Stimulated activated CD4-positive, alpha-beta T cell treated with anti-CD3 and anti-CD28 coated beads, Interleukin-4, amount 100 ng/mL, for 1 hour (primary cell): ENCODE data around the gene SPON1.
"Not testable (repeated sequence)": the region's sequence is repeated elsewhere in the genome, so short reads cannot be mapped to it uniquely, and the experiment has no call there.

Experiments
- DNase-seq: peaks from one replicate; pipeline ENCODE4 v3.0.0-alpha.2; 2020

The SPON1 gene

DNA sequence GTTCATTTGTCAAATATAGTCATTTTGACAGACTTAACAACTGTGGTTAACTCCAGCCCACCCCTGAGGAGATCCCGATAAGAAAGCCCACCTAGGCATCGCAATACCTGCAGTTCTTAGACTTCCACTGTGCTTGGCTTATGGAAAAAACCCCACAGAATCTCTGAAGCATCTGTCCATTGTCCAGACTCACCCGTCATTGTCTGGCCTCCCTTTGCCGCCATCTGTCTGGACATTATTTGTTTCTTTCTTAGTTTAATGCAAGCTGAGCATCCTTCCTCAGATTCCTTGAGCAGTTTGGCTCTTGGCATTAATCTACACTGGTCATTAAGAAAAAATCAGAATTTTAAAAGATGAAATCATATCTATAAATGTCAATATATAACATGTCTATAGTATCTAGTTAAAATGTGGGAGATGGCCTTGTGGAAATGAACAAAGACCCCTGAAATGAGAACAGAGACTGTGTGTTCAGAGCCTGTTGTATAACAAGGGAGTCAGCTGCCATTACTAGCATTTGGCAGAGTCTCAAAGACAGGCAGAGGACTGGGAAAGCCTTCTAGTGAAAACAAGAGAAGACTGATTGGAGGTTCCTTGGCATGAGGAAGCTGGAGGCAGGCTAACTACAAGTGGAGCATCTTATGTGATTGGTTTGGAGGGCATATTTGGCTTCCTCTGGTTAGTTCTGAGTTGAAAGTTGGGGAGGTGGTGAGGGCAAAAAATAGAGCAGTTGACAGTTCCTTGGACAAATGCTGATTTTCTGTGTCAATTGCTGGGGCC lies 80.4 kb downstream of the SPON1 start:
- DNase-seq: no peak

DNA sequence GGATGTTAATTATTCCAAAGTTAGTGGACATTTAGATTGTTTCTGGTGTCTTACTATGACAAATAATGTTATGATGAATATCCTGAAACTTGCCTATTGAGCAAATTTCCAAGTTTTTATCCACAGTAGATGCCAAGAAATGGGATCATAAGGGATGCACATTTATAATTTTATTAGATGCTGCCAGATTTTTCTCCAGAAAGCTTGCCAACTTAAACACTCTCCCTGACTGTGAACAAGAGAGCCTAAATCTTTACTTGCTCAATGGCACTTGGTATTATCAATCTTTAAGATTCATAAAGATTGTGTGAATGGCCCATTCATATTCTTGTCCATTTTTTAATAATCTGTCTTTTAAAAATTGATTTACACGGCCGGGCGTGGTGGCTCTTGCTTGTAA lies 82.4 kb downstream of the SPON1 start:
- DNase-seq: no peak

DNA sequence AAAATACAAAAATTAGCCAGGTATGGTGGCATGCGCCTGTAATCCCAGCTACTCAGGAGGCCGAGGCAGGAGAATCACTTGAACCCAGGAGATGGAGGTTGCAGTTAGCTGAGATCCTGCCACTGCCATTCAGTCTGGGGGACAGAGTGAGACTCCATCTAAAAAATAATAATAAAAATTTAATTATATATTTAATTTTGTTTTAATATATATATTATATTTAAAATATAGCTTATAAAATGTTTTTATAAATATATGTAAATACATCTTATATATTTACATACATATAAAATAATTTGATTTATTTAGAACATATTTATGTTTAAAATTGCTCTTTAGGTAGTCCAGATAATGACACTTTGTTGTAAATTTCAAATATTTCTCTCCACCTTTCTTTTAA lies 82.9 kb downstream of the SPON1 start:
- DNase-seq: no peak

DNA sequence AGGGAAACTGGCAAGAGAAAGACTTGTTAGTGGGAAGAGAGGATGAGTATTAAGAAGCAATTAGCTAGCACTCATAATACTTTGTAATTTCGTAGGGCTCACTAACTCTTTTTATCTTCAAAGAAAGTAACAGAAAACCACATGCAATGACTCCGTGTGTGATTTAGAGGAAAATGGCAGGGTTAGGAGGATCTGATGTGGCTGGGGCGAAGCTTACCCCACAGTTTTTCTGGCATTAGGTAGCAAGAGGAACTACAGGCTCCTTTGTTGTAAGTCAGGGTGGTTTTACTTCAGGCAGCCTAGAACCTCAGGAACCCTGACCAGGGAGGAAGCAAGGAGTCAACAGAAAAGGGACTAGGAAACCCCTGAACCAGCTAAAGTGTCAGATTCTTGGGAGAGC lies 89.7 kb downstream of the SPON1 start:
- no peak for DNase-seq

DNA sequence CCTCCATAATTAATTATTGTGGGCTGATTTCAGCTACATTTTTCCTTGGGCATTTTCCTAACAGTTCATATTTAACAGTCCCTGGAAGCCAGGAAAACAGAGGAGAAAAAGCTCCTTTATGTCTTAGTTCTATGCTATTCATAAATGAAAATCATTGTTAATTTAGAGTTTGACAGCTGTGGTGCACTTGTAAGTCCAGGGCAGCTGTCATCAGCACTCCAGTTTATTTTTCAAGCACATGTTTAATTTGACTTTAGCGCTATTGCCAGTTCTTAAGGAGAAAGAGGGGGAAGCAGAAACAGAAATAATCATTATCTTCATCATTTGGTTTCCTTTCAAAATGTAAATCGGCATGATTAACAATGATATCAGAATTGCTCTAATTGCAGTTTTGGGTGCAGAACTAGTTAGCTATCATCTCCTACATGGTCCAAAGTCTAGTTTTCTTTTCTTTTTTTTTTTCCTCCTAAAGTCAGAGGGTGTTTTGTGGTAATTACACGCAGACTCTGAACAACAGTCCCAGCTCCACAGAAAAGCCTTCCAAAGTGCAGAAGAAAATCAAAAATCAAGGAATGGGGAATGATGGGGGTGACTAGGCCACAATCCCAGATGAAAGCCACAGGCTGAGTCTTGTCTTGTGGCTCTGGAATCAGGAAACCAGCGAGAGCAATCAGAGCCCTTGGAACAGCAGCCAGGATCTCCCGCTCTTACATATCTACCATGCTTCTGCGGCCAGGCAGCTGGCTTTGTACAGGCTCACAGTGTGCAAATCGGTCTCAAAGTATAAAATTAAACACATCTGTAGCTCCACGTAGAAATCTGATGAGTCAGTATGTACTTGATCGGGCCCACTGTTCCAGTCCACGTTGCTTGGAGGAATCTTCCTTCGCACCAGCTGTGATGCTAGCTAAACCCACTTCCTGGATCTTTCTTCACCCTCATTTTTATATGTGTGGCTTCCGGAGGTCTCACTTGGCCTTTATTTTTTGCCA lies 91.9 kb downstream of the SPON1 start:
- no peak for DNase-seq

DNA sequence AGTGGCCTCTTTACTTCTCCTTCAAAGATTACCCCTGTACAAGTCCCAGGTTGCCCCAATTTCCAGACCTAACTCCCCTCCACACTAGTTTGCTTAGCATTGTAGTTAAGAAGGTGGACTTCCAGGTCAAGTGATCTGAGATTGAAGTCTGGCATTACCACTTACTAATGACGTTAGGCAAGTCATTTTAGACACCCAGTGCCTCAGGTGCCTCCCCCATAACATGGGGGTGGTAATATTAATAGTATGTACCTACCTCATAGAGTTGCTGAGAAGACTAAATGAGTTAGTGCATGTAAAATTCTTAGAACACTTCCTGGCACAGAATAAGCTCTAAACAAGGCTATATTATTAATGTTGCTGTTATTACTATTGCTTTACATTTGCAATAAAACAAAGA lies 93.4 kb downstream of the SPON1 start:
- DNase-seq: no peak

DNA sequence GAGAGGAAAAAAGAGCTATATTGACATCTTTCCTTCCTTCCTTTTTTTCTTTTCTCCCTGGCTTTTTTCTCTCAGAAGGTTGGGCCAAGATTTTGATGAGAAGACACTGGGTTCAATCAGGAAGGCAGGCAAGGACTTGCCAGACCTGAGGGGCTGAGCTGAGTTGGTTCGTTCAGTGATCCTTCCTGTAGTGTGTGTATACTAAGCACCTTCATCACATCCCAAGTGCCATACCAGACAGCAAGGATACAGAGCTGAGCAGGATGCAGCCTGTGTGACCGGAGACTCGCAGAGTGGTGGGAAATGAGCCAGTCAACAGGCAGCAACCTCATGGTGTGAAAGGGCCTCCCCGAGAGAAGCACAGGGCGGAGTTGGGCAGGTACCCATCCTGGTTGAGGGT lies 95.5 kb downstream of the SPON1 start:
- DNase-seq: no peak

DNA sequence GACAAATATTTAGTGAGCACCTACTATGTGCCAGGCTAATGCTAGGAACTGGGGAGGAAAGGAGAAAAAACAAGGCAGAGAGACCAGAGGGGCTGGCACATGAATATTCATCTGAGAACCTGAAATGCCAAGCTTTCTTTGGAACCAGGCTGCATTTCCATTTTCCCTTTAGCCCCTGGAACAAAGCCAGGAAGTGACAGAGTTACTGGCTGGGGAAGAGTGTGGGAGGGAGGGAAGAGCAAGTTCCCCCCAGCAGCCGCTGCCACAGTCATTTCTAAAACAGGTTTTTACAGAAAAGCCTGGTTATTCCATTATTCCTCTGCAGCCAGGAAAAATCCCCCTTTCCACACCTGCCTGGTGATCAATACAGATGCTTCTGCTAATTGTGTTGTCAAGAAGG lies 97.0 kb downstream of the SPON1 start:
- DNase-seq: no peak

DNA sequence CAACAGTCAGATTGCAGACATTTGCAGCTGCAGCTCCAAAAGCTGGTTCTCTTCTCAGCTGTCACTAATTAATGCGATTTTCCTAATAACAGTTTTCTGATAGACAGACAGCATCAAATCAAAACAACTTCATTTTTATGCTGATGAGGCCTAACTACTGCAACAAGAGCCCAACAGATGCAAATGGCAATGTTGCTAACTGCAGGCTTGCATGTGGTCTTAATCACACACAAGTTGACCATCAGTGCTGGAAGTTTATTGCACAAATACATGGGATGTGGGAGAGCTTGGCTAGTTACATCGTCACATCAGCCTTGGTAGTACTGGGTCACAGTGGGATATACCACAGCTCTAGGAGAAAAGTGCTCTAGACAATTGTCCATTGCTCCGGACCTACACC lies 99.2 kb downstream of the SPON1 start:
- DNase-seq: no peak

DNA sequence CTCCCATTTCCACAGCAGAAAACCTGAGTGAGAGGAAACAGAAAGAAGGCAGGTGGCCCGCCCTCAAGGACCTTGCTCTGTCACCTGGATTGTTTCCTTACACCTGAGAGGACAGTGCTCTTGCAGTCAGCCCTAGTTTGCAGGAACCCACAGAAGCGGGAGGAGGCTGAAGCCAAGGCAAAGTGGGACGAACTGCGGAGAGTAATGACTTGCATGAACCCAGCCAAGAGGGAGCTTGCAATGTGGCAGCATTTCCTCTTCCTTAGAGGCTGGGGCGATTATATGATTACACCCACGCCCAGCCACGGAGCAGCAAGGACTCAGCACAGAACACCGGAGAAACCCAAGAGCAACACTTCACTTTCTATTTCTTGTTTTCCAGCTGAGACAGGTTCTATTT lies 102.6 kb downstream of the SPON1 start:
- peak; percentile 17 for DNase-seq

DNA sequence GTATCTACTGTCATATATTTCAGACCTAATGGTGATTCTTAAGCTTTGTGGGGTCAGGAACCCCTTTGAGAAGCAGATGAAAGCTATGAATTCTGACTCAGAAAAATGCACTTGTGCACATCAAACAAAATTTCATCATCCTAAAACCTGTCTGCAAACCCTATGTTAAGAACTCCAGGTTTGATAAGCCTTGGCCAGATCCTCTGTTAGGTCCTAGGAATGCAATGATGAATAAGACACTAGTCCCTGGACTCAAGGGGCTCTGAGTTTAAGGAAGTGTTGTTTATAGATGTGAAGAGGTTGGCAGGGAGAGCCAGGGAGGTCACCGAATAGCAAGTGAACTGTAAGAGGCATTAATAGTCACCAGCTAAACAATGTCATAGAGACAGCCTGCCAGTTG lies 103.2 kb downstream of the SPON1 start:
- no peak for DNase-seq

DNA sequence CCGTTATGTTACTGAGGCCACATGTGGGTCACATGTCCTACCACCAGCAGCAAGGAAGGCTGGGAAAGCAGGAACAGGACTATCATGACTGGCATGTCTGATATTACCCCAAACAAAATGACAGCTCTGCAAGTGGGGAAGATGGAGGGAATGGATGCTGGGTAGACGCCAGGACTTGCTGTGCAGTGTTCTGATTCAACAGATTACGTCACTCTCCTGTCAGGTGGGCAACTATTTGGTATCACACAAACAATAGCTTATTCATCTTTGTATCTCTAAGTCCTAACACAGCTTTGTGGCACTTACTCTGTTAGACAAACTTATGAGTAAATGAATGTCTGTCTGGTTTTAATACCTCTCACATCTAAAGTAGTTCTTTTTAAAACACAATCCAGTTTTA lies 105.2 kb downstream of the SPON1 start:
- DNase-seq: no peak

DNA sequence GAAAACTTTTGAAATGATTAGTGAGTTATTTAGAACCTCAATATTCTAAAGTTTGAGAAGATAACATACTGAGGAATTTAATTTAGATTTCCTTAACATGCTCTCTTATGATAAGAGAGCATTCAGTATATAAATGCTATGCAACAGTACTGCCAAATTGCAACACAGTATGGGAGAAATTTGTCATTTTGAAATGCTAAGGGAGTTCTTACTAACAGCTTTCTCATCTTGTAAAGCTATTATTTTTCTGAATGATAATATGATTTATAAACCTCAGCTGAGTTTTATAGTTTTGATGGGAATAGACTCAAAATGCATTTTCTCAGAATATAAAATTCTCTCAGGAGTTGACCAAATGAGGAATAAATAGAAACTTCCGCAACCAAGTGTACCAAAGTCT lies 108.4 kb downstream of the SPON1 start:
- DNase-seq: no peak

DNA sequence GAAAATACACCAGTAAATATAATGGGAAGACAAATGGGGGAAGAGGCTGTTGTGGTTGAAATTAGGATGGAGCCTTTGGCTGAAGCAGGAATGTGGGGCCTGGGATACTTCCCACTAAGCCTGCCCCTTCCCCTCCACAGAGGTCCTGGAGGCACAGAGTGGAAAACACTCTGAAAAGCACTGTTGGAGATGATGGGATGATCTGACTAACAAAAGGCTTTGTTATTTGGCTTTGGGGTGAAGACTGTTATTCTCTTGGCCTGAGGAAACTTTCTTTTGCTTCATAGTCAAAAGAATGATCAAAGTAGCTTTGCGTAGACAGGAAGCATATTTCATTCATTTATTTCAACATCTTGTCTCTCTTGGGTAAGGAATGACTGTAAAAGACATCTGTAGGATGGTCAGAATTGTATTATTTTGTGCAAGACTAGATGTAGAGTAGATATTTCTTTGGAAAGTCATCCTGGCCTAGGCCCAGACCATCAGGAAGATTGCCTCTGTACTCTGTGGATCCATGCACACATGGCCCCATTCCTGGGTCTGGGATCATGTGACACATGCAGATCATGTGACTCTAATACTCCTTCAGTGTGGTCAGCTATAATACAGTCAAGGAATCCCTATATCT lies 111.4 kb downstream of the SPON1 start:
- DNase-seq: no peak

DNA sequence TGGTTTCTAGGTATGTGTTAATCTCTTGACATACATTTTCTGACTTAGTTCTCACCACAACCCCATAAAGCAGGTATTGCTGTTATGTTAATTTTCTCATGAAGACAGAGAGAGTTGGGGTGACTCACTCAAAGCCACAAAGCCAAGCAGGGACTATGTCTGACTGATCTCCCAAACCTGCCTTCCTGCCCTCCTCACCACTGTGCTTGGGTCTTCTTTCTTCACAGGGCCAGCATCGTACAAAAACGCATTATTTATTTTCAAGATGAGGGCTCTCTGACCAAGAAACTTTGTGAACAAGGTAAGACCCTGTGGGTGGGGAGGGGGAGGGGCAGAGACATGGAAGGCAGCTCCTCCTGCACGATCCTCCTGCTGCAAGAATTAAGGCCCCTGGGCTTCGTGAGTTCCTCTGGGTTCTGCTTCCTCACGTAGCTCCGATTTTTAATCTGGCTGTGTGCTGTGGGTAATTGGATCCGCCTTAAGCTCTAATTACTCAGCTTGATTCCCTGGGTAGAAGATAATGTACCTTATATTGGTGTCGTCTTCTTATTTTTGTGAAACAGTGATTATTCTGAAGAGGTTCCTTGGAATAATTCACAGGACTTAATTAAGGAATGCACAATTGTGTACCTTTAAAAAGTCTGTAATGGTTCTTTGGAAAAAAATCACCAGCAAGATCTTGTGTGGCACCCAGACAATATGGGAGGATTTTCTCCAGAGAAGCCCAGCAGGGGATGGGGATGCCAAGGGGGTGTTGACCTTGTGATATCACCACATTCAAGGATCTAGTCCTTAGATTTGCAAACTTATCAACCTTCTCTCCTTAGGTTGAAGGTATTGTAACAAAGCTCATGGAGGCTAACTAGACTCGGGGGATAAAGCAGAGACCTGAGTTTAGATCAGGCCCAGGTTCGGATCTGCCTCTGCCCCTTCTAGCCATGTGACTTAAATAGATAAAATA lies 112.9 kb downstream of the SPON1 start:
- peak; percentile 39 for DNase-seq

DNA sequence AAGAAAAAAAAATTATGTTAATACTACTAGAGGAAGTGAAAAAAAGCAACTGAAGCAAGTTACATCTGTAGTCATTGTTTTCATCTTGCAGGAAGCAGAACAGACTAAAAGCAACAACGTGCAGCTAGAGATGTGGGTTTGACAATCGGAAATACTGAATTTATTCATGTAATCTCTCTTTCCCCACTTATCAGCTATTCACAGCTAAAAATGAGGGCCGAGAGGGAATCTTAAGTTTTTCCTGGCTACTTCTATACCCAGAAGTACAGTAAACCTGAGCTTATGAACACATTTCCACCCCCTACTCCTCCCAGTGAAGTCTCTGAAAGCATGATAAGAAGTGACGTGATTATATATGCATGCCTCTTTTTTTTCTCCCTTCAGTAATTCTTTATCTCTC lies 116.5 kb downstream of the SPON1 start:
- DNase-seq: no peak

DNA sequence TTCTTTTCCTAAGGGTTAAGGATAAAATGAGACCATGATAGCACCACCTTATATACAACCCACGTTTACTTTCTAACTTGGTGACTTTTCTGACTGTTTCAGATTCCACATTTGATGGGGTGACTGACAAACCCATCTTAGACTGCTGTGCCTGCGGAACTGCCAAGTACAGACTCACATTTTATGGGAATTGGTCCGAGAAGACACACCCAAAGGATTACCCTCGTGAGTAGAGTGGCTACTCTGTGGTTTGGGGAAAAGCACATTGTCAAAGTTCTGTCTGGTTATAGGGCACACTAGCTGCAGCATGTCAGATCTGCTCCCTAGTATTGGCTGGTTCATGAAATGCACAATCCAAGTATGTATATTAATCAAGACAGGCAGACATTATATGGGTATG lies 117.3 kb downstream of the SPON1 start:
- no peak for DNase-seq

DNA sequence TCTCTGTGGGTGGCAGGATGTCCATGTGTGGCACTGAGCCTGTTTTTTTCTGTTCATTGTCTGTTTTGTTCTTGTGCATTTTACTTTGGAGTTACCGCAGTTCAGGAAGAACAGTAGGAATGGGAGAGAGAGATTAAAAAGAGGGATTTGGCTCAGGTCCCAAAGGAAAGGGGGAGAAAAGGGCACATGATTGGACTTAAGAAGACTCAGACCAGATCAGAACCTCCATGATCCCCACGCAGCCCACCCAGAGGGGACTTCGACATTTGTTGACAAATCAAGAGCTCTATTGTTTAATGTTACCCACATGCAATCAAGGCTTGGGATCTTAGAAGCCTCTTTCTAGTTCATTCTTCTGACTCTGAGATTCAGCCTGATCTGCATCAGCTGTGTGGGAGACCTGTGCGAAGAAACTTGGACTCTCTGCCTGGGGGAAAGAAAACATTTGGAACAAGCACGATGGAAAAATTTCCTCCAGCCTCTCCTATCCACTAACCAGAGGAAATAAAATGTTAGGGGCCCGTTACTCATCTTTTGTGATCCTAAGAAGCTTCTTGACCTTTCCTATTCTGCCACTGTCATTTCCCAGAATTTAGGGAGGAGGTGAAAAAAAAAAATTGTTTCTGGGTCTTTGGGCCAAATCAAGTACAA lies 119.2 kb downstream of the SPON1 start:
- no peak for DNase-seq

DNA sequence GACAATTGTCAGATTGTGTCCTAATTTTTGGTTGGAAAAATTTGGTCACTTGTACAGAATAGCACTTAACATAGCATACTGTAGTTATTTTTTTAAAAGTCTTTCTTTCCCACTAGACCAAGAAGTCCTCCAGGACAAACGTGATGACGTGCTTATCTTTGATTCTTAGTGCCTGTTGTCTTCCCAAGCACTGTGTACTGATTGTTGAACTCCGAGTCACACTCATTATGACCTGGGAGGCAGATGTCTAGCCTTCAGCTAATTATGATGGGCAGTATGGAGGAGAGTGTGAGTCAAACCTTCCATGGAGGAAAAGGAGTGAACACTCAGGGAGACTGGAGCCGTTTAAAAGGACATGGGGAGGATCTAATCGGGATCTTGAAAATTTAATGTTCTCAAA lies 119.8 kb downstream of the SPON1 start:
- DNase-seq: no peak

DNA sequence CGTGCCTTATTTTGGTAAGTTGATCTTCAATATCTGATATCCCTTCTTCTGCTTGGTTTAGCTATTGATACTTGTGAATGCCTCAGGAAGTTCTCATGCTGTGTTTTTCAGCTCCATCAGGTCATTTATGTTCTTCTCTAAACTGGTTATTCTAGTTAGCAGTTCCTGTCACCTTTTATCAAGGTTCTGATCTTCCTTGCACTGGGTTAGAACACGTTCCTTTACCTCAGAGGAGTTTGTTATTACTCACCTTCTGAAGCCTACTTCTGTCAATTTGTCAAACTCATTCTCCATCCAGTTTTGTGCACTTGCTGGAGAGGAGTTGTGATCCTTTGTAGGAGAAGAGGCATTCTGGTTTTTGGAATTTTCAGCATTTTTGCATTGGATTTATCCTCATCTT lies 126.3 kb downstream of the SPON1 start:
- not testable (repeated sequence) for DNase-seq

DNA sequence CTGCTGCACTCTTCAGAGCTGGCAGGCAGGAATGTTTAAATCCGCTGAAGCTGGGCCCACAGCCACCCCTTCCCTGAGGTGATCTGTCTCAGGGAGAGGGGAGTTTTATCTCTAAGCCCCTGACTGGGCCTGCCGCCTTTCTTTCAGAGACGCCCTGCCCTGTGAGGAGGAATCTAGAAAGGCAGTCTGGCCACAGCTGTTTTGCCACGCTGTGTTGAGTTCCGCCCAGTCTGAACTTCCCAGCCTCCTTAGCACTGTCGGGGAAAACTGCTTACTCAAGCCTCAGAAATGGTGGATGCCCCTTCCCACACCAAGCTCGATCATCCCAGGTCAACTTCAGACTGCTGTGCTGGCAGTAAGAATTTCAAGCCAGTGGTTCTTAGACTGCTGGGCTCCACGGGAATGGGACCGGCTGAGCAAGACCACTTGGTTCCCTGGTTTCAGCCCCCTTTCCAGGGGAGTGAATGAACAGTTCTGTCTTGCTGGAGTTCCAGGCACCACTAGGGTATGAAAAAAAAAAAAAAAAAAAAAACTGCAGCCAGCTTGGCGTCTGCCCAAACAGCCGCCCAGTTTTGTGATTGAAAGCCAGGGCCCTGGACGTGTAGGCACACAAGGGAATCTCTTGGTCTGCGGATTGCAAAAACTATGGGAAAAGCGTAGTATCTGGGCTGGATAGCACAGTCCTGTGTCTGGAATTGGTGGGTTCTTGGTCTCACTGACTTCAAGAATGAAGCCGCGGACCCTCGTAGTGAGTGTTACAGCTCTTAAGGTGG lies 127.4 kb downstream of the SPON1 start:
- no peak for DNase-seq
